GM18520 (cell line): Measurements from ENCODE around the gene ABCD3.
"Not testable (repeated sequence)": the region's sequence is repeated elsewhere in the genome, so short reads cannot be mapped to it uniquely, and the experiment has no call there.

Experiments
- ATAC-seq: cut with Tn5 transposase; IDR thresholded peaks from one replicate; pipeline ENCODE4 v1.9.1; 2021; ENCODE audit not compliant: unreplicated experiment

ABCD3 gene

DNA sequence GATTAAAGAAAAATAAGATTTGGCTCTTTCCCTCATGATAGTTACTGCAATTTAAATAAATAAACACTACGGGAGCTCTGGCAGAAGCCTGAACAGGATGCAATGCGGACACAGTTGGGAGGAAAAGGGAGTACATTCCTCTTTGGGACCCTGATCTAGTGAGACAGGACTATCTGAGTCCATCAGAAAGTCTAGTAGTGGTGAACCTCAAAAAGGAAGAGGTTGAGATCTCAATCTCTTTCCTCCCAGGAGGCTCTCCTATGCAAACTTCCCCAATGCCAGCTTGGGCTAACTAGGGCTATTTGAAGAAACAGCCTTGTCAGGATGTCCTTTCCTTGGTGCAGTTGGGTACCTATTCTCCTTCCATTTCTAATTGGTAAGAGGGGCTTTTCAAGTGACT, 4.9 kb upstream of the ABCD3 start:
- ATAC-seq: no peak

- no peak for ATAC-seq
Measured at GRCh38 chr1:94416901-94417727, 1.1 kb upstream of the ABCD3 start.

DNA sequence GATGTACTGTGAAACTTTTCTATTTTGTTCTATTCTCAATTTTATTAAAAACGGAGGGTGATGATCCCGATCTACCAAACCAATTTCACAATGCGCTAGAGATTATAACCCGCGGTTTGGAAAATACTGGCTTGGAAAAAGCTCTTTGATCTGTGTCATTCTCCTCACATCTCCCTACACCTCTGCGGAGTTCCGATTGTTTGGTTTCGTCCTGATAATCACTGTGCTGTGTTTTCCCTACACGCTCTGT, 536 bp upstream of the ABCD3 start:
- no peak for ATAC-seq

DNA sequence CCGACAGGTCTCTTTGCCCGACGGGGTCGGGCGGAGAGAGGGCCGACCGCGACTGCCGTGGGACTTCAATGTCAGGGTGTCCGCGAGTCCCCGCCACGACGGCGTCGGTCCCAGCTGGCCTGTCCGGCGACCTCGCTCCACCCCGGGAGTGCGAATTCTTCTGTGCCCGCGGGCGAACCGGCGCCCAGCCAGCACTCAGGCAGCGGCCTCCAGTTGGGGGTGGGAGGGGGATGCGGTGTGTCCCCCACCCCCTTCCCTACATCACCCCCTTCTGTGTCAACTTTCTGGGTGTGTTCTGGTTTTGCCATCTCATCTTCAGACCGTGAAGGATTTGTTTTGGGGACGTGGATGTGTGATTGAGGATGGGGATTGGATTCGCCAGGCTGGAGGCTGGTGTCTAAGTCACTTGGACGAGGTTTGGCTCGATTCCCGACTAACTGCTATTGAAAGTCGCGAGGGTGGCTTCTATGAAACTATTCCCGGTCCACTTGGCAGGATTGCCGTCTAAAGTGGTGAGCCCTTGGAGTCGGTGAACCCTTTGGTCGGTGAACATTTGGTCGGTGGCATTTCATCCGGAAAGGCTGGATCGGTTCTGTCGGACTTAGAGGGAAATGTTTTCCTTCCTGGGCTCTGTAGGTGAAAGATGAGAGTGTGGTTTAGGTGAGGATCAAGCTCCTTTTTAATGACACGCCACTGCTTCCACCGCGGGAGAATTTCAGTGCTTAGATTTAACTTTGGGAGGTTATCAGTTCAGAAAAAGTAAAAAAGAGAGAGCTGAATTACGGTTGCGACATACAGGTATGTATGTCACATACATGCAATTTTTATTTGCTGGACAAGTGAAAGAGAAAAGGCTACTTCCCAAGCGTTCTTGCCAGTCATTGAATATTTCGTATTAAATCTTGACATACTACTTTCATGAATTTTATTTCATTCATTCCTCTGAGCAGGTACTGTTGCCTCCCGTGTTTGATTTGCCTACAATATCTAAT, 771 bp downstream of the ABCD3 start:
- no peak for ATAC-seq

DNA sequence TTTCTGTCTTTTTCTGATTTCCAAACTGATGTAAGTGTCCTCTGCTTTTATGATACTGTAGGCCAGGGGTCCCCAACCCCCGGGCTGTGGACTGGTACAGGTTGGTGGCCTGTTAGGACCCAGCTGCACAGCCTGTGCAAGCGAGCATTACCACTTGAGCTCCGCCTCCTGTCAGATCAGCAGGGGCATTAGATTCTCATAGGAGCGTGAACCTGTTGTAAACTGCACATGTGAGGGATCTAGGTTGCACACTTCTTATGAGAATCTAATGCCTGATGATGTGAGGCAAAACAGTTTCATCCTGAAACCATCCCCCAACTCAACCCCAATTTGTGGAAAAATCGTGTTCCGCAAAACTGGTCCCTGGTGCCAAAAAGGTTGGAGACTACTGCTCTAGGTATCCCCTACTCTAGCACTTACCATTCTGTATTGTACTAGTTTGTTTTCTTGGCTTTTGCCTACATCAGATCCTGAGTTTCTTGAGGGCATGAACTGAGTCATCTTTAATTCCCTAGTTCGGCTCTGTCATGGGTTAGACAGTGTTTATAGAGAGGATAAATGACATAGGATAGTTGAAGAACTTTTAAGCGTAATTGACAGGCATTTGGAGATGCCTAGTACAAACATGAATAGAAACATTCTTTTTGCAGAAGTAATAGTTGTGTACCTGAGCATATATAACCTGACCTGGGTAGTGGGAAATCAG, 4.1 kb downstream of the ABCD3 start:
- no peak for ATAC-seq

DNA sequence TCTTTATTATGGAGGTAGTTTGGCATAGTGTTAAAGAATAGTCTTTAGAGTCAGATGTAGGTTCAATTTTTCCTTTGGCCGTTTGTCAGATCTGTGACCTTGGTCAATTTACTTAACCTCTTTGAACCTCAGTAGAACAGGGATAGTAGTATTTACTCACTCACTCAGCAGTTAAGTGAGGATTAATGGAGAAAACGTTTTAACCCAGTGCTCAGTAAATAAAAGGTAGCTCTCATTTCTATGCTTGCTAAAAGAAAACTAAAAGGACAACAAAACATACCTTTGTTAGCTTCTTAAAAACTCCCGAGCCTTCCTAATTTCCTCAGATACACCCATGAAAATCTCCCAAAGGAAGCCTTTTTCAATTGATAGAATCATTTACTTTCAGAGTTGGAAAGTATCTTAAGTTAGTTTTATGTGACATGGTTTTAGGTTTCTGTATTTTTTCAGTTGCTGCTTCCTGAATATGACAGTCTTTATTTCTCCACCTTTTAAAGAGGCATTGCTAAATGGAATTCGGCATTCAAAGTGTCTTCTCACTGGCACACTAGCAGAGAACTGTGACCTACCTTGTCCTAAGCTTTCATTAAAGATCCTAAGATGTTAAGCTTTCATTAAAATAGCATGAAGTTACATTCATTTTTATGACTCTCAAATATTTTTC, 7.8 kb downstream of the ABCD3 start:
- no peak for ATAC-seq

- not testable (repeated sequence) for ATAC-seq
Measured at GRCh38 chr1:94426485-94426870, 8.3 kb downstream of the ABCD3 start.

DNA sequence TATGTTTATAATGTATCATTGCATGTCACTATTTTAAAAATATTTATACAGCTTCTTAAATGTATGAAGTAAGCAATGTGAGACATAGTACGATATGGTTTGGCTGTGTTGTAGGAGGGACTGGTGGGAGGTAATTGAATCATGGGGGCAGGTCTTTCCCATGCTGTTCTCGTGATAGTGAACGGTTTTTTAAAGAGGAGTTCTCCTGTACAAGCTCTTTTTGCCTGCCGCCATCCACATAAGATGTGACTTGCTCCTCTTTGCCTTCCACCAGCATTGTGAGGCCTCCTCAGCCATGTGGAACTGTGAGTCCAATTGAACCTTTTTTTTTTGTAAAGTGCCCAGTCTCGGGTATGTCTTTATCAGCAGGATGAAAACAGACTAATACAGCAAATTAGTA, 10.3 kb downstream of the ABCD3 start:
- no peak for ATAC-seq

DNA sequence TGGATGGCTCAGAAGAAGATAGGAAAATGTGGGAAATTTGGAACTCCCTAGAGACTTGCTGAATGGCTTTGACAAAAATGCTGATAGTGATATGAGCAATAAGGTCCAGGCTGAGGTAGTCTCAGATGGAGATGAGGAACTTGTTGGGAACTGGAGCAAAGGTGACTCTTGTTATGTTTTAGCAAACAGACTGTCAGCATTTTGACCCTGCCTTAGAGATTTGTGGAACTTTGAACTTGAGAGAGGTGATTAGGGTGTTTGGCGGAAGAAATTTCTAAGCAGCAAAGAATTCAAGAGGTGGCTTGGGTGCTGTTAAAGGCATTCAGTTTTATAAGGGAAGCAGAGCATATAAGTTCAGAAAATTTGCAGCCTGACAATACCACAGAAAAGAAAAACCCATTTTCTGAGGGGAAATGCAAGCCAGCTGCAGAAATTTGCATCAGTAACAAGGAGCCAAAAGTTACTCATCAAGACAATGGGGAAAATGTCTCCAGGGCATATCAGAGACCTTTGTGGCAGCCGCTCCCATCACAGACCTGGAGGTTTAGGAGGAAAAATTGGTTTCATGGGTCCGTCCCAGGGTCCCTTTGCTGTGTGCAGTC, 10.8 kb downstream of the ABCD3 start:
- ATAC-seq: not testable (repeated sequence)

- not testable (repeated sequence) for ATAC-seq
Measured at GRCh38 chr1:94430066-94430465, 11.9 kb downstream of the ABCD3 start.

- no peak for ATAC-seq
Measured at GRCh38 chr1:94433866-94434265, 15.7 kb downstream of the ABCD3 start.

DNA sequence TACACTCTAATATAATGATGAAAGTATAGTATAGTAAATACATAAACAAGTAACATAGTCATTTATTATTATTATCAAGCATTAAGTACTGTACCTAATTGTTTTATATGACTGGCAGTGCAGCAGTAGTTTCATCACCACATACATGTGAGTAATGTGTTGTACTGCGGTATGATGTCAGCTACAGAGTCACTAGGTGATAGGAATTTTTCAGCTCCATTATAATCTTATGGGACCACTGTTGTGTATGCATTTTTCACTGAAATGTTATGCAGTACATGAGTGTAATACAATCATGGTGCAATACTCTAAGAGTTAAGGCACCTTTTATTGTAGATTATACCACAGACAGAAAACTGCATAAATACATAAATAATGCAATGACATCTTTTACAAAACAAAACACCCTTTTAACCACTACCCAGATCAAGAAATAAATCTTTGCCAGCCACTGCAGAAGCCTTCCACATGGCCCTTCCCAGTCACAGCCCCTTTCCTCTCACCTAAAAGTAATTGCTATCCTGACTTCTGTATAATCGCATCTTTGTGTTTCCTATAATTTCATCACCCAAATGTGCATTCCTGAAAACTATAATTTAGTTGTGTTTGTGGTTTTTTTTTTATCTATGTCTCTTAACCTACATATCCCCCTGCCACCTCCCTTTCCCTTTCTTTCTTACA, 16.3 kb downstream of the ABCD3 start:
- no peak for ATAC-seq

DNA sequence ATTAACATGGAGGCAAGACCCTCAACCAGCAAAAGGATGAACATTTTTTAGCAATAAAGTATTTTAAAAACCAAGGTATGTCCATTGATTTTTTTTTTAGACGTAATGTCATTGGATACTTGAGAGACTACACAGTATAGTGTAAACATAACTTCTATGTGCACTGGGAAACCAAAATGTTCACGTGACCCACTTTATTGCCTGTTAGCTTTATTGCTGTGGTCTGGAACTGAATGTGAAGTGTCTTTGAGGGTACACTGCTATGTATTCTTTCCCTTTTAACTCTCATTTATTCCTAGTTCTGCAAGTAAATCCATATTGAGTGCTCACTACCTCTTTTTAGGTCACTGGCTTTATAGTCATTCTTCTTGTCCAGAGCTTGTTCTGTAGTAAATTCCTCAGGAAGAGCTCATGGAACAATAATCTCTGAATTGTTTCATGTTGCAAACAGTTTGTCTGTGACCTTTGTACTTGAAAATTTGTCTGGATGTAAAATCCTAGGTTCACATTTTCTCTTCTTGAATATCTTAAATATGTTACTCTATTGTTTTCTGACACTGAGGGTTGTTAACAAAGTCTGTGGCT, 20.6 kb downstream of the ABCD3 start:
- ATAC-seq: no peak

- no peak for ATAC-seq
Measured at GRCh38 chr1:94440088-94440487, 21.9 kb downstream of the ABCD3 start.

DNA sequence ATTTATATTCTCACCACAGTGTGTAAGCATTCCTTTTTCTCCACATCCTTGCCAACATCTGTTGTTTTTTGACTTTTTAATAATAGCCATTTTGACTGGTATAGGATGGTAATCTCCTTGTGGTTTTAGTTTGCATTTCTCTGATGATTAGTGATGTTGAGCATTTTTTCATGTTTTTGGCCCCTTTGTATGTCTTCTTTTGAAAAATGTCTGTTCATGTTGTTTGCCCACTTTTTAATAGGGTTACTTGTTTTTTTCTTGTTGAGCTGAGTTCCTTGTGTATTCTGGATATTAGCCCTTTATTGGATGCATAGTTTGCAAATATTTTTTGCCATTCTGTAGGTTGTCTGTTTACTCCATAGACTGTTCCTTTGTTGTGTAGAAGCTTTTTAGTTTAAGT, 24.9 kb downstream of the ABCD3 start:
- ATAC-seq: not testable (repeated sequence)

- ATAC-seq: not testable (repeated sequence)
Measured at GRCh38 chr1:94444819-94445218, 26.6 kb downstream of the ABCD3 start.

- ATAC-seq: not testable (repeated sequence)
Measured at GRCh38 chr1:94445733-94446132, 27.5 kb downstream of the ABCD3 start.

GRCh38 chr1:94446177-94446576, 28.0 kb downstream of the ABCD3 start:
- ATAC-seq: not testable (repeated sequence)

DNA sequence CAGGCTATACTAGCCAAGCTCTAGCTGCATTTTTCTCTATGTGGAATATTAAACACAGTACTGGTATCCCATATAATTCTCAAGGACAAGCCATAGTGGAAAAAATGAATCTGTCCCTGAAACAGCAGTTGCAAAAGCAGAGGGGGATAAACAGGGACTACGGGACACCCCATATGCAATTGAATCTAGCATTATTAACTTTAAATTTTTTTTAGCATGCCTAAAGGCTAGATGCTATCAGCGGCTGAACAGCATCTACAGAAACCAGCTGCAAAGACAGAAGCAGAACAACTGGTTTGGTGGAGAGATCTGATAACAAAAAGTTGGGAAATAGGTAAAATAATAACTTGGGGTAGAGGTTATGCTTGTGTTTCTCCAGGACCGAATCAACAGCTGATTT, 30.6 kb downstream of the ABCD3 start:
- ATAC-seq: not testable (repeated sequence)

GRCh38 chr1:94456736-94457135, 38.5 kb downstream of the ABCD3 start:
- no peak for ATAC-seq
